GM10266 (cell line): ENCODE data around the gene KIF26B.

Source experiments
- DNase-seq: peaks from one replicate; pipeline ENCODE4 v3.0.0; 2012; ENCODE audit errors: extremely low spot score
- TF ChIP-seq, protein P1 (sequence below): IDR thresholded peaks from 2 replicates; pipeline ENCODE4 v1.5.1; 2012; ENCODE audit warnings: mild to moderate bottlenecking, low read depth; ENCODE audit not compliant: control insufficient read depth, insufficient read depth; ENCODE audit errors: missing control alignments

Gene KIF26B

DNA sequence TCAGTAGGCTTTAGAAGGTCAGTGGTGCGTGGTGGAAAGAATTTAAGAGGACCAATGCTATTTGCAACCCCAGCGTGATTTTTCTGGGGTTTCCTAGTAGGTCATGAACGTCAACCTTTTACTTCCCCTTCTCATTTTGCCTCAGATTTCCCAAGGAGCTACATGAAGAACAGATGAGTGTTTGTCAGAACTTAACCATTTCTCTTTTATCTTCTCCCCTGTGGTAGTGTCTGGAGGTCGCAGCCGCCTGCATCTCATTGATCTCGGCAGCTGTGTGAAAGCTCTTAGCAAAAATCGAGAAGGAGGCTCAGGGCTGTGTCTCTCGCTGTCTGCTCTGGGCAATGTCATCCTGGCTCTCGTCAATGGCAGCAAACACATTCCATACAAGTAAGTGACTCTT is 491.1 kb downstream of the KIF26B start:
- peak; percentile 32 for DNase-seq
- TF ChIP-seq, protein P1, sequence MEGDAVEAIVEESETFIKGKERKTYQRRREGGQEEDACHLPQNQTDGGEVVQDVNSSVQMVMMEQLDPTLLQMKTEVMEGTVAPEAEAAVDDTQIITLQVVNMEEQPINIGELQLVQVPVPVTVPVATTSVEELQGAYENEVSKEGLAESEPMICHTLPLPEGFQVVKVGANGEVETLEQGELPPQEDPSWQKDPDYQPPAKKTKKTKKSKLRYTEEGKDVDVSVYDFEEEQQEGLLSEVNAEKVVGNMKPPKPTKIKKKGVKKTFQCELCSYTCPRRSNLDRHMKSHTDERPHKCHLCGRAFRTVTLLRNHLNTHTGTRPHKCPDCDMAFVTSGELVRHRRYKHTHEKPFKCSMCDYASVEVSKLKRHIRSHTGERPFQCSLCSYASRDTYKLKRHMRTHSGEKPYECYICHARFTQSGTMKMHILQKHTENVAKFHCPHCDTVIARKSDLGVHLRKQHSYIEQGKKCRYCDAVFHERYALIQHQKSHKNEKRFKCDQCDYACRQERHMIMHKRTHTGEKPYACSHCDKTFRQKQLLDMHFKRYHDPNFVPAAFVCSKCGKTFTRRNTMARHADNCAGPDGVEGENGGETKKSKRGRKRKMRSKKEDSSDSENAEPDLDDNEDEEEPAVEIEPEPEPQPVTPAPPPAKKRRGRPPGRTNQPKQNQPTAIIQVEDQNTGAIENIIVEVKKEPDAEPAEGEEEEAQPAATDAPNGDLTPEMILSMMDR = no peak

DNA sequence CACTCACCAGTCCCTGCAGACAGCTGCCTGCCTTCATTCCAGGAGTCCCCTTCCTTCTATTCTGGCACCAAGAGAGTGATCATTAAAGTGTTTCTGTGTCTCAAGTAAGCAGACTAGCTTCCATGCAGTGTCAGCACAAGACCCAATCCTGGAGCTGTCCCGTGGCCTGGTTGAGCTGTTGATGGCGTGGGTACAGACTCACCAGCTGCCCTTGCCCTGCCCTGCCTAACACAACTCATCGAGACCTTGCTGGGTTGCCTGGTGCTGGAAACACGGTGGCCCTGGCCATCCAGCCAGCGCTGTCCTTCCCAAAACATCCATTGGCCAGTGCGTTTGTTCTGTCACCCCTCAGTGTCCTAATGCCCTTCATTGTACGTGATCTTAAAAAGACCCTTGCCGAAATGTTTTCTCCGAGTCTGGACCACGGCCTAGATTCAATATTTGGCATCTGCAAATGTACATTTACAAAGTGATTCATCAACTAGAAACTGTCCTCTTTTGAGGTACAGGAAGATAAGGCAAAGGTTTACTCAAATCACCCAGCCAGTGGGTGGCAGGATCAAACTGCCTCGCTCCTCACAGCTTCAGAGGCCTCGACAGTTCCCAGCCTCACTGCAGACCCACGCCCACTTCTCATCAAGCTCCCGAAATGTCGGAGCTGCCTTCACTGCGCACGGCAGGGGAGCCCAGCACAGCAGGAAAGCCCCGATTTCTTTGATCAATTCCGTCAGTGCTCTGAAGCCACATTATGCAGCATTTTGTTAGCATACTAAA is 494.2 kb downstream of the KIF26B start:
- TF ChIP-seq, protein P1 = peak; percentile 13
- DNase-seq = peak; percentile 37

DNA sequence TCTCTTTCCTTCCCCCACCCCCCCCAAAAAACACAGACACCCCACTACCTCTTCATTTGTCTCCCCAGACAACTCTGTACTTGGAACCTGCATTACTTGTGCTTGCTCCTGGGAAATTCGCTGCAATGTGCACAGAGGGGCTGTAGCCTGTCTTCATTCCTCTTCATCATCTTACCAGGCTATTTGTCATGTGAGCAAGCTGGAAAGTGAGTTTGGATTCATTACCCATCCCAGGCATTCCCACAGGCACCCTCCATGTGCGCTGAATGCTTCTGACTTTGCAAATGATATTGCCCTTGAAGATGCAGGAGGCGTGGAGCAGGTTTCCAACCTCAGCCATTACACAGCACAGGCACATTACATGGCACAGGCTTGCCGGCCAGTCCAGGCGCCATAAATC is 494.9 kb downstream of the KIF26B start:
- TF ChIP-seq, protein P1 = no peak

DNA sequence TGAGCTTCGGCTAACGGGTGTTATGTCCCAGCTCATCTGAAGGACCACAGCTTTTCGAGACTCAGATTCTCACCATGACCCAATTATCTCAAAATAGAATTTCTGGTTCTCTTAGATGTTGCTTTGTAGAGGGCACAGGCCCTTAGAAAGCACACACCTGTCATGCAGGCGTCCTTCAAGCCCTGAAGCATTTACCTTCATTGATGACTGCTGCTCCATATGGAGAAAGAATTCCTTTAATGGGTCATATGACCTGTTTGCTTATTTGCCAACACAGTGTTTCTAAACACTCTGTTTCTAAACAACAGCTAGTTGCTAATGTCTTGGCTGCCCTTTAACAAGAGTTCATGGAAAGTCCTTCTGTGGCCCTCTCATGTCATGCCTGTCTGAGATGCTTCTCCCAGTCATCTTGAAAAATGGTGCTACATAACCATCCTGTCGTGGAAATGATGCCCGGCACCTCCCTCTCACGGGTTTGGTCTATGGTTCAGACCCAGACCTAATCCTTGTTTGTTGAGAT is 495.7 kb downstream of the KIF26B start:
- TF ChIP-seq, protein P1 = no peak

More for the DNA sequence above, 494.9 kb downstream of the KIF26B start:
- no peak for DNase-seq

DNA sequence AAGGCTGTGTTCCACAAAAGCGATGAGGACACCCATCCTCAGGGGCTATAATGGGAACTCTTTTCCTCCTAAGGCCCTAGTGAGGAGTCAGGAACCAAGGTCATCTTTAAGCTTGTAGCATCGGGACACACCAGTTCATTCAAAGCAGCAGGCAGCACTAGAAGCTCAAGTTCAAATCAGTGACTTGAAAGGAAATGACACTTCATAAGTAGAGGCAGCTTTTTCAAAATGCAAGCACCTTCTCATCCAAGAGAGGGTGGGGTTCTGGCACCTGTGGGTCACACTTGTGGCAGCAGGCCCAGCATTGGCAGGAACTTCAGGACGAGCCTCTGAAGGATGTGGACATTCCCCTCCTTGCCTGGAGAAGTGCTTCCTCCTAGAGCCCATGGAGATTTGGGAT is 496.3 kb downstream of the KIF26B start:
- DNase-seq = no peak

More for the DNA sequence above, 495.7 kb downstream of the KIF26B start:
- DNase-seq = no peak

DNA sequence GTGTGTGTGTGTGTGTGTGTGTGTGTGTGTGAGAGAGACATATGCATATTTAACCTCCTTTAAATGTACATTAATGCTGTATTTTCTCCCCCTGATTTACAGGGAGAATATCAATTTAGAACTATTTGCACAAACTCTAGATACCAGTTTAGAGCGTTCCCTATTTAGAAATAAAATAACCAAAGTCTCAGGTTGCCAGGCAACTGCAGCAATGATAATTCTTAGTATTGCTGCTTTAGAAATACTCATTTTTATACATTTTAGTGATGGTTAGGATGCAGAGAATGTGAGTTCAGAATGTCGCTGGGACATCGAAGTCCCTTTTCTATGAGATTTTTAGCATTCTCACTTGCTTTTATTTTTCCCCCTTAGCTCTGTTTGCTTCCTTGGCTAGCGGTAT is 497.3 kb downstream of the KIF26B start:
- no peak for DNase-seq
- TF ChIP-seq, protein P1 = no peak

More for the DNA sequence above, 496.3 kb downstream of the KIF26B start:
- TF ChIP-seq, protein P1 = no peak
